HG02885 (cell line): Measurements from ENCODE around the gene DNAH9.
A peak's percentile ranks its signal among the peaks of the same experiment; 100 is the strongest.
"Not testable (repeated sequence)": the region's sequence is repeated elsewhere in the genome, so short reads cannot be mapped to it uniquely, and the experiment has no call there.

Source experiments
- ATAC-seq: cut with Tn5 transposase; IDR thresholded peaks from one replicate; pipeline ENCODE4 v1.9.1; 2021; ENCODE audit warnings: mild to moderate bottlenecking; ENCODE audit not compliant: unreplicated experiment, poor library complexity

The DNAH9 gene

DNA sequence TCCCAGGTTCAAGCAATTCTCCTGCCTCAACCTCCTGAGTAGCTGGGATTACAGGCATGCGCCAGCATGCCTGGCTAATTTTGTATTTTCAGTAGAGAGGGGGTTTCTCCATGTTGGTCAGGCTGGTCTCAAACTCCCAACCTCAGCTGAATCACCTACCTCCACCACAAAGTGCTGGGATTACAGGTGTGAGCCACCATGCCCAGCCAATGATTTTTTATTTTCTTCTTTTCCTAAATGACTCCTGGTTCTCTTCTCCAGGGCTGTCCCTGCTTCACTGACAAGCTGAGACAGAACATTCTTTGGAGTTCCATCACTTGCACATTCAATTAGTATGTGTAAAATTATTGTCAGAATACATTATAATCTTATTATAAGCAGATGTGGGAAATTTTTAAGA lies 351.3 kb downstream of the DNAH9 start:
- ATAC-seq: not testable (repeated sequence)

DNA sequence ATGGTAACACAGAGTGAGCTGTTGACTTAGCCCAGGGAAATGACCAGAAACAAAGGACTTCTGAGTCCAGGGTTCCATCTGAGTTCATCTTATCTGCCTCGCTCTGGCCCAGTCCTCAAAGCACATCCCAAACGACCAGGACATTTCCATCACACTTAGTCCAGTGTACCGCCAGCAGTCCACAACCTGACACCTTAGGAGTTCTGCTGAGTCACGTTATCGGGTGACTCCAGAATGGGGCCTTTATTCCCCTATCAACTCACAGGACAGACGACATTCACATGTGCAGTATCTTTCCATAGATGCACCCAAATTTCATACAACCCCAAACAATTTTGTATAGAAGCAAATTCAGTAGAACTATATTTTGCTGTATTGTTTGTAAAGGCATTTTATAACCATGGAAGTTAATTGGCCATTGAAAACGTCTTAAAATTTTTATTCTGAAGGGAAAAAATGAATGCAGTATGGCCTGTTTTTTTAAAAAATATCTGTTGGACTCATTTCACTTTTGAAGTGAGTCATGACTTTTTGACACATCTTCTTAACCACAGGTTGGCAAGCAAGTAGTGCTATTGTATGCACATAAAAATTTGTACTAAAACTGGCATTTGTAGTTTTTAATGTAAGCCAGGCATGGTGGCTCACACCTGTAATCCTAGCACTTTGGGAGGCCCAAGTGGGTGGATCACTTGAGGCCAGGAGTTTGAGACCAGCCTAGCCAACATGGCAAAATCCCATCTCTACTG lies 352.7 kb downstream of the DNAH9 start:
- no peak for ATAC-seq

GRCh38 chr17:11952610-11953009 lies 354.3 kb downstream of the DNAH9 start:
- no peak for ATAC-seq

DNA sequence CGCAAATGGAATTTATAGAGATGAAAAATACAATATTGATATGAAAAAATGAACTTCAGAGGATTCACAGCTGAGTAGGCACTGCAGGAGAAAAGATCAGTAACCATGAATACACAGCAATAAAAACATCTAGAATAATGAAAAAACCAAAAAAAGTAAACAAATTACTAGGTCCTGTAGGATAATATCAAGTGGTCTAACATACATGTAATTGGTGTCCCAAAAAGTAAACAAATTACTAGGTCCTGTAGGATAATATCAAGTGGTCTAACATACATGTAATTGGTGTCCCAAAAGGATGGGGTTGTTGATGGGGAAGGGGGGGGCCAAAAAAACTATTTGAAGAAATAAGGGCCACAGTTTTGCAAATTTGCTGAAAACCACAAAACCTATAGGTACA lies 355.7 kb downstream of the DNAH9 start:
- no peak for ATAC-seq

- no peak for ATAC-seq
These were observed 356.7 kb downstream of the DNAH9 start for GRCh38 chr17:11954936-11955335.

DNA sequence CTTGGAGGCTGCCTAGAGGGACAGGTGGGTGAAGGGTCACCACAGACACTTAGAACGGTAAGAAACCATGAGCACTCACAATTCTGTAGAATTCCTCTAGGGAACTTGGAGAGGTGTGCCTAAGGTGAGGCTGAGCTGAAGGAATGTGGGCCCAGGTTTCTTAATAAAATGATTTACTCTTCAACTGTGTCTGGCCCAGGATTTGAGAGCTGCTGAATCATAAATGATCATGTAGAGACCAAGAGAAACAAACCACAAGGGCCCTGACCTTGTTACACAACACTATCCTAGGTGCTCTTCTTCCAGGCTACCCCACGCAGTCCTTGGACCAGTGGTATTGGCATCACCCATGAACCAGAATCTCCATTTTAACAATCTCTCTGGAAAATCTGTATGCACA lies 371.3 kb downstream of the DNAH9 start:
- ATAC-seq: no peak

GRCh38 chr17:11972741-11973140 lies 374.5 kb downstream of the DNAH9 start:
- not testable (repeated sequence) for ATAC-seq

GRCh38 chr17:11979795-11980194 lies 381.5 kb downstream of the DNAH9 start:
- no peak for ATAC-seq

DNA sequence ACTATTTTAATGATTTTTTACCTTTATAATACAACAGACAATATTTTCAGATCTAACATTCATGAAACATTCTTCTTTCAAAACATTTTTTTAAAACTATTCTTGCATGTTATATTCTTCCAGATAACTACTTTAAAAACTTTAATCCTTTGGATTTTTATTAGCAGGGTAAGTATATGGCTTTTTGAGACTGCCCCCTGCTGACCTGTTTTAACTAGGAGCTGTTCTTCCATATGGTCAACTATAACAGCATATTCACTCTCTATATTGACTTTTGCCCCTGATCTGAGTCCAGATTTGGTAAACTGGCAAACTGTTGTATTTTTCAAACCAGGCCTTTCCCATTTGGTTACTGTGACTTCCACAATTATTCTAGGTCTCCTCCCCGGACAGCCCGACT lies 382.5 kb downstream of the DNAH9 start:
- no peak for ATAC-seq

- ATAC-seq: no peak
These were observed 383.6 kb downstream of the DNAH9 start for GRCh38 chr17:11981862-11982261.

GRCh38 chr17:11986179-11986941 lies 388.1 kb downstream of the DNAH9 start:
- no peak for ATAC-seq

DNA sequence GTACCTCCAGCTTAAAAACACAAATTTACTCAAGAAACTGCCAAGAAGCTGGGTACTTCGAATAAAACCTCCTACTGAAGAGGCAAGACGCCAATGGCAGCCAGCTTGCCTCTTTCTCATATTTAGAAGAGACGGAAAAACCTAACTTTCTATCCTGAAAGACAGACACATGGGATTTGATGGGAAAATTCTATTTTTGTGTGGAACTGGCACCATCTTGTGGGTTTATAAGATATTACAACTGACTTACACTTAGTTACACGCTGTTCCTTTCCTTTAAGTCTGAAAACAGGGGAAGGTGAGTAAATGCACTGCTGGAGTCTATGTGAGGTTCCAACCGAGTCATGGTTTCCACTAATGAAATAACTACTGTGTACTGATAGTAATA lies 388.7 kb downstream of the DNAH9 start:
- ATAC-seq: no peak

GRCh38 chr17:11990363-11990983 lies 392.2 kb downstream of the DNAH9 start:
- ATAC-seq: no peak

- no peak for ATAC-seq
These were observed 393.2 kb downstream of the DNAH9 start for GRCh38 chr17:11991461-11991860.

DNA sequence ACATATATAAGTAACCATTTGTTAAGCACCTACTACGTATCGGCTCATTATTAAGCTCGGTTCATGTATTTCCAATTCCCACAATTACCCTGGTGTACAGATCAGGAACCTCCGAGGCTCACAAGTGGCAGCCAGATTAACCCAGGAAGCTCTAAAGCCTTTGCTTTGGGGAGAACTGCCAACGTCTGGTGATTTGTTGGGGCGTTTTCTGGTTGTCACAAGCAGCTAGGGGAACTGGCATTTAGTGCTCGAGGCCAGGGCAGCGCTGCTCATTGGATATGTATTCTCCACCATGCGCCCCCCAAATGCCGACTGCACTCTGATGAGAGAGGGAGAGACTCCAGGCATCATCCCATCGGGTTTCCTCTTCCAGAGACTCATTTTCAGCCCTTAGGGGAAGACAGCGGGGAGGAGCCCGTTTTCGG lies 398.5 kb downstream of the DNAH9 start:
- peak; percentile 35 for ATAC-seq

GRCh38 chr17:11997147-11997971 lies 399.1 kb downstream of the DNAH9 start, which contains the start of gene ZNF18:
Gene ZNF18 (minus strand): TSS chr17:11997475. CDS start chr17:11992829, 4,646 bp downstream.
- peak; percentile 96 for ATAC-seq

DNA sequence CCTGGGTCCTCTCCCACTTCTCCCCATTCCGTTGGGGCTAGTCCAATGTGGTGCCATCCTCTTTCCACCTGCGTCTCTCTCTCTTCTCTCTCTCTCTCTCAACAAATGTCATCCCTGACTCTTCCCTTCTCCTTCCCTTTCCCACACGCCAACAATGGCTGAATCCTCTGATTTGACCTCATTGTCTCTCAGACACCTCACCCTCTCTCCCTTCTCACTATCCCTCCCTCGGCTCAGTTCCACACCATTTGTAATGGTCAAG lies 399.6 kb downstream of the DNAH9 start:
- no peak for ATAC-seq

GRCh38 chr17:11999696-12000095 lies 401.4 kb downstream of the DNAH9 start:
- no peak for ATAC-seq

GRCh38 chr17:12007466-12007865 lies 409.2 kb downstream of the DNAH9 start:
- ATAC-seq: no peak
